Tongue (tissue), 2 donors: ENCODE results near the gene C1QTNF9B. TPM values are rescaled to one million over a fixed set of nuclear protein-coding genes. Genes with fewer than 3 reads are reported as not detected.
"Not testable (repeated sequence)": the region's sequence is repeated elsewhere in the genome, so short reads cannot be mapped to it uniquely, and the experiment has no call there.

Experiments used
- DNase-seq: peaks from one replicate; pipeline ENCODE4 v3.0.0-alpha.2; 2015
- total RNA-seq: library from RNA; depleted of rRNA; stranded (reverse); fragments of >200 nt; gene quantifications from one replicate; pipeline ENCODE4 v1.2.3, GENCODE V29; 2014

The C1QTNF9B gene
- not detected for total RNA-seq

- DNase-seq: not testable (repeated sequence)
These were observed at the start of gene C1QTNF9B for GRCh38 chr13:23897452-23897919. Gene C1QTNF9B (minus strand): TSS chr13:23897502.

DNA sequence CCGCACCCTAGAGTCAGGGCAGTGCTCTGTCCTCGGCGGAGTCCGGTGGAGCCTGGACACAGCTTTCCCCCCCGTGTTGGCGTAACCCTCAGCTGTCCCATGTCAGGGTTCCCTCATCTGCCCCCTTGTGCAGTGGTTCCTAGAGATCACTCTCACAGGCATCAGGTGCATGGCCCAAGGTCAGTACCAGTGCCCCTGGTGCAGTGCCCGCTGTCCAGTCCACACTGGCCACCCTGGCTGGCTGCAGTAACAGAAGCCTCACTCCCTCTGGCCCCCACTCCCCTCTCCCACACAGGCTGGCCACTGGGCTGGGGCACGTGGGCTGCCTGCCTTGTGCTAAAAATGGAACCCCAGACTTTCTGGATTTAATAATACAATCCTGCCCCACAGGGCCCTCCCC lies 49.6 kb upstream of the C1QTNF9B start:
- no peak for DNase-seq

- no peak for DNase-seq
These were observed 48.8 kb upstream of the C1QTNF9B start for GRCh38 chr13:23946067-23946466.

- no peak for DNase-seq
These were observed 48.3 kb upstream of the C1QTNF9B start for GRCh38 chr13:23945612-23946011.

DNA sequence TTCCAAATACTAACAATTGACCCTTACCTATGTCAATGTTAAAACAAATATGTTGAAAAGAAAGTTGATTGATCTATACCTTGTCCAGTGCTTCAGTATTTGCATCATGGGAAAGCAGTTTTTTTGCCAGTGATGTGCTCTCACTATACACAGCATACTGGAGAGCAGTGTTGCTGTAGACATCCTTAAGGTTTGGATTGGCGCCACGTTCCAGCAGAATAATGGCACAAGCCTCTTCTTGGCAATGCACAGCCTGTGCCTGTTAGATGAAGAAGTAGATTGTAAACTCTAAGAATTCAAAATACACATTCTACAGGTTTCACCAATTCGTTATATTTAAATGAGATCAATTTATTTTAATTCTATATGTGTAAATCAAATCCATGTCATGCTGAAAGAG lies 43.9 kb upstream of the C1QTNF9B start:
- peak; percentile 54 for DNase-seq

DNA sequence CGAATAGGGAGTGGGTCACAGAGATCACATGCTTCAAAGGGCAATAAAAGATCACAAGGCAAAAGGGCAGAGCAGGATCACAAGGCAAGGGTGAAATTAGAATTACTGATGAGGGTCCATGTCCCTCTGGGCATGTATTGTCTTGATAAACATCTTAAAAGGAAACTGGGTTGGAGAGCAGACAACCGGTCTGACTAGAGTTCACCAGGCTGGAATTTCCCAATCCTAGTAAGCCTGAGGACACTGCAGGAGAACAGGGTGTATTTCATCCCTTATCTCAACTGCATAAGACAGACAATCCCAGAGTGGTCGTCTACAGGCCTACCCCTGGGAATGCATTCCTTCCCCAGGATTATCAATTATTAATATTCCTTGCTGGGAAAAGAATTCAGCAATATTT lies 42.4 kb upstream of the C1QTNF9B start:
- not testable (repeated sequence) for DNase-seq

DNA sequence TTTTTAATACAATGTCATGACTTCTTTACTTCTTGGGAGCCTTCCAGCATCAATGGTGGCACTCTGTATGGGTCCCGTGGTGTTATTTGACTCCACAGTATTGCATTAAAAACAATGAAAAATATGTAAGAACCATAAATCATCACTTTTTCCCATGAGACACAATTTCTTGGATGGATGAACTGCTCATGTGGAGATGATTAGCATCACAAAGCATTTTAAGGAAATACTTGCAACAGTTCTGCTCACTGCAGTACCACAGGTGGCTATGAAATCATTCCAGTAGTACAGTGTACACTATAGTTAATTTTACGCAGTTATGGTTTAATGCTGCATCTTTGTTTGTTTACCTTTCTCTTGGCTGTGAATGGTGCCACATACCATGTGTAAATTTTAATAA lies 37.2 kb upstream of the C1QTNF9B start:
- peak; percentile 56 for DNase-seq

GRCh38 chr13:23928985-23929384 lies 31.7 kb upstream of the C1QTNF9B start:
- DNase-seq: no peak

DNA sequence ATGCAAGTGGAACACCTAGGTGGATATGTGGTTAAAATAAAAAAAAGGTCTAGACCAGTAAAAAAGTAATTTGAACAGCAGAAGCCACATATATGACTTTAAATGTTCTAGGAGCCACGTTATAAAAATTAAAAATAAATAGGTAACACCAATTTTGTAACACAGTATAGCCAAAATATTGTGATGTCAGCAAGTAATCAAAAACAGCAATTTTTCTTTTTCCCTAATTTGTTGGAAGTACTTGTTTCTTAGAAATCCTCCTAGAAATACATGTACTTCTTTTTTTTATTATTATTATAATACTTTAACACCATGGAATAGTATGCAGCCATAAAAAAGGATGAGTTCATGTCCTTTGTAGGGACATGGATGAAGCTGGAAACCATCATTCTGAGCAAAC lies 25.7 kb upstream of the C1QTNF9B start:
- DNase-seq: no peak

GRCh38 chr13:23922005-23922932 lies 25.0 kb upstream of the C1QTNF9B start:
- no peak for DNase-seq

DNA sequence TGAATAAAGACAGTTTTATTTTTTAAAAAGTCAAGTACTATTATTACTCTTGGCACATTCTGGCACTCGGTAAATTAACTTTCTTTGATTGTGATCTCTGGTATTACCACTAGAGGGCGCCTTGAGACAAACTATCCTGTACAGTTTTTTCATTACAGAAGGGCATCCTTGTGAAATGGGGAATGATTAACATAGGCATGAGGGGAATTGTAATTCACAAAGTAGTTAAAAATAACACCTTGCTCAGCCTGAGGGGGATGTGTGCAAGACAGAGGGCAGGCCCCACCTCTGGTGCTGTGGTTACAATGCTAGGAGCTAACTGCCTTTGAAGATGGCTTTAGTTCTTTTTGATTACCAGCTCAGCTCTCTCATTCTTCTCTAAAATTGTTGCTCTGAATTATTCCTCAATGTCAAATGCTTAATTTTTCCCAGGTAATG lies 24.2 kb upstream of the C1QTNF9B start:
- DNase-seq: peak; percentile 81

DNA sequence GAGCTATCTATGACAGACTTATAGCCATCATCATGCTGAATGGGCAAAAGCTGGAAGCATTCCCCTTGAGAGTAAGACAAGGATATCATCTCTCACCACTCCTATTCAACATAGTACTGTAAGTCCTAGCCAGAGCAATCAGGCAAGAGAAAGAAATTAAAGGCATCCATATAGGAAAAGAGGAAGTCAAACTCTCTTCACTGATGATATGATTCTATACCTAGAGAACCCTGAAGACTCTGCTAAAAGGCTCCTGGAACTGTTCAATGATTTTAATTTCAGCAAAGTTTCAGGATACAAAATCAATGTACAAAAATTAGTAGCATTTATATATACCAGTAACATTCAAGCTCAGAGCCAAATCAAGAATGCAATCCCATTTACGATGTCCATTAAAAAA lies 21.7 kb upstream of the C1QTNF9B start:
- no peak for DNase-seq

DNA sequence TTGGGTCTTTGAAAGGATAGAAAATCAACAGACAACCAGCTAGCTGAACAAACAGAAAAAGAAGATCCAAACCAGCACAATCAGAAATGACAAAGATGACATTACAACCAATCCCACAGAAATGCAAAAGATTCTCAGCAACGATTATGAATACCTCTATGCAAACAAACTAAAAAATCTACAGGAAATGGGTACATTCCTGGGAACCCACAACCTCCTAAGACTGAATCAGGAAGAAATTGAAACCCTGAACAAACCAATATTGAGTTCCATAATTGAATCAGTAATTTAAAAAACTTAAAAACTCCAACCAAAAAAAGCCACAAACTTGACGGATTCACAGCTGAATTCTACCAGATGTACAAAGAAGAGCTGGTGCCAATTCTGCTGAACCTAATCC lies 20.9 kb upstream of the C1QTNF9B start:
- DNase-seq: no peak

- DNase-seq: no peak
These were observed 18.0 kb upstream of the C1QTNF9B start for GRCh38 chr13:23915308-23915707.

- DNase-seq: no peak
These were observed 15.2 kb upstream of the C1QTNF9B start for GRCh38 chr13:23912469-23912868.

- no peak for DNase-seq
These were observed 12.3 kb upstream of the C1QTNF9B start for GRCh38 chr13:23909606-23910005.

DNA sequence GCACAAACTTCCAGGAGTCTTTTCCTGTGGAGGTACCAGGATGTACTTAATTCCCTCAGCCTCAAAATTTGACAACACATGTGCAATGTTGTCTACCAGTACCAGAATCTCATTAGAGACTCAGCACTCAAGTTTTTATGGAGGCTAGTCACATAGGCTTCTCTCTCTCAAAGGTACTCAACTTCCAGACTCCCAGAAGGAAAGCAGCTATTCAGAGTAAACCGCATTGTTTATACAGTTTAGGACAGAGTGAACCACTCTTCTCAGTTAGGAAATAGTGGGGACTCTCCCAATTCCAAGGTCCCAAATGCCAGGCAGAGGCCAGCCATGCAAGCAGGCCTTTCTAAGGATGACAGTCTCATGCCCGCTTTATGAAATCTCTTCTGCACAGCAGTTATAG lies 8.5 kb upstream of the C1QTNF9B start:
- no peak for DNase-seq

GRCh38 chr13:23903906-23904280 lies 6.6 kb upstream of the C1QTNF9B start:
- no peak for DNase-seq

DNA sequence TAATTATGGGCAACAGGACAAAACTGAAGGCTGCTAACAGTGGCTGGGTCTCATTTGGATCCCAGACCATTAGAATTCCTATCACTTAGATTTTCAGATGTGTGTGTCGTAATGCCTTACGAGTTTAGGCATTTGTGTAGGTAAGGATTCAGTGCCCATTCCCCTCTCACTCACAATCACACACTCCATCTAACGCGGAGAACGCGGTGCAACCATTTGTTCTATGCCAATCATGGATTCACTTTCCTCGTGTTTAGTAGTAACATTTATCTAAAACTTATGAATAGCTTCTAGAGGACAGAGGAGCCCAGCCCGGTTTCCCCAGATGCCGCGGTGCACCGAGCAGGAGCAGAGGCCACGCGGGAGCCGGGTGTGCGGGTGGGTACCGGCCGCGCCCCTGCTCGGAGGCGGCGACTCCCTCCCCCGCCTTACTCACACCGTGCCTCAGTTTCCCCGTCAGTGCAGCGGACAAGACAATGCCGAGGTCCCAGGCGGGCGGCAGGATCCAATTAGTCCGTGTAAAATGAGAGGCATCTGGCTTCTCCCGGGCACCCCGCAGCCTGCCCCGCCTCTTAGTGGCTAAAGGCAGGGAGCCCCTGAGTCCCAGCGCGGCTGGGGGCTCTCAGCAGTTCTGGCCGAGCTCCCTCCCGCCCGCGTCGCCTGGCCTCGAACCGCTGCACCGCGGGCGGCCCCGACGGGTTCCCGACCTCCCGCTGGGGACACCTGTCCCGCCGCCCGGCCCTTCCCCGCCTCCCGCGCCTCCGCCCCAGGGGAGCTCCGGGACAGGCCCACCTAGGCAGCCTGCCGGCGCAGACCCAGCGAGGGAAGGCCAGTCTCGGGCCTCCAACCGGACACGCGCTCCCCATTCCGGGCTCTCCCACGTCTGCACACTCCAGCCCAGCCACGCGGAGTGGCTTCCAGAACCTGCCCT lies 5.9 kb upstream of the C1QTNF9B start:
- DNase-seq: no peak

DNA sequence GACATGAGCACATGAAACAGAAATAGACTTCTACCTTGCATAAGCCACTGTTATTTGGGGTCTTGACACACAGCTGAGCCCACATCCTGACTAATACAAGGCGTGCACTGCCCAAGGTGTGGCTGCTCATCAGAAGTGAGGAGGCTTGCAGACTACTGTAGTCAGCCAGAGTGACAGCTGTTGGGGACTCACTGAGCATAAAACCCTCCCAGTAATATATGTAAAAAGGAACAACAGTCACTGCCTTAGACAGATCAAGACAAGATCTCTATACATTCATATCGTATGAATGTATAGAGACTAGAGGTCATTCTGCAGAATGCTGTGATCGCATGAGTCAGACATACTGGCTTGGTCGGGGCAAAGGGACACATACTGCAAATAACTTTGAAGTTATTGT lies 4.1 kb upstream of the C1QTNF9B start:
- no peak for DNase-seq

DNA sequence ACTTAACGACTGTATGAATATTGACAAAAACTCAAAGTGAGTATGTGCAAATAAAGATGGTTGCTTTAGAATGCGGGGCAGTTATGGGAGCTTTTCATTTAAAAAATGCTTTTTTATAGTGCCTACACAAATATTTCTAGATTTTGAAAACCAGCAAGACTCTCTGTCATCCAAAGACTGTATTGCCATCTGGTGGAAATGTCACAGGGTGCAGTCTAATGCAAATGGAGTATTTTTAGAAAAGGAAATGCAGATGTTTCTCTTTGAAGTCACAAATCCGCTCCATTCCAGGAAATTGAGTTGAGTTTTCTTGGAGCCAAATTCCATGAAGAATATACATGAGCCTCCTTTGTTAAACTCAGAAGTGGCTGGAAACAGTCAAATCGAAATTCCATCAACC lies 2.3 kb upstream of the C1QTNF9B start:
- peak; percentile 85 for DNase-seq

- no peak for DNase-seq
These were observed 799 bp upstream of the C1QTNF9B start for GRCh38 chr13:23898101-23898500.

DNA sequence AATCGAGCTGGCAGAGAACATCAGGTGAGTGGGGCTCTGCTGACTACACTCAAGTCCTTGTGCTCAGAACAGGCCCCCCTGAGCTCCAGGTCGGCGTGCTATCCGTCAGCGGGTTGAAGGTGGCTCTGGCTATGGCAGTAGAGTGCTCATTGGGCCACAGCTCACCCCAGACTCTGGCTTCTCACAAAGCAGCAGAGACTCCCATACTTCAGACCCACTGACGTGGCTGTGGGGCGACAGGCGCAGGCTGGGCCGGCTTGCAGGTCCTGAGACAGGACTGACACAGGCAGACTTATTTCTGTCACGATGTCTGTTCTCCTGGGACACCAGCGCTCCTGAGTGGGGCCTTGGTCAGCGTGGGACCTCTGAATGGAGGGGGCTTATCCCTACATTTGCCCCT lies 2.6 kb downstream of the C1QTNF9B start:
- DNase-seq: not testable (repeated sequence)
